Measurements from ENCODE around the gene ACTA2.

ACTA2 gene

DNA sequence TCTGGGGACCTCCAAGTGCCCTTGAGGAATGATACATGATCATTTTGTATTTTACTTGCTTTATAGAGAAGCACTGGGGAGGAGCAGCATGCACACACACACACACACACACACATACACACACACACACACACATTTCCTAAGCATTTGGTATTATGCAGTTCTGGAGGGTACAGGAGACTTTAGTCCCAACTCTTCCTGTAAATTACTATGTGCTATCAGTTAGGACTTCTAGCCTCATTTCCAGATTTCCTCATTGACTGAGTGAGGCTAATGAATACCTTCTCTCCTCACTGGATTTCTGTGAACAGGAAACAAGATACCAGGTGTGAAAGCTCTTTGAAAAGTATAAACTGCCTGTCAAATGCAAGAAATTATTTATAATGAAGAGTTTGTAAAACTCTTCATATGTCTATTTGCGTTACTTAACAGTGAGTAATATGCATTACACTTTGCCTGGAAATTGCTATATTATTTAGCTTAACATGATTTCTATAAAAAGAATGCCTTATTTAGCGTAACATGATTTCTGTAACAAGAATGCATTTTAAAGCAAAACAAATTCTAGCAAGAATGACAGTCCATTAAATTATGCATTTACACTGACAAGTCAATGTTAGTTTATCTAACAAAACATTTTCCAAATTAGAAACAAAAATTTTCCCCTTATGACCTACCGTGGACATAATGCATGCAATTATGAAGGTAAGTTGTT is 34.2 kb downstream of the ACTA2 start:
- no peak for DNase-seq

DNA sequence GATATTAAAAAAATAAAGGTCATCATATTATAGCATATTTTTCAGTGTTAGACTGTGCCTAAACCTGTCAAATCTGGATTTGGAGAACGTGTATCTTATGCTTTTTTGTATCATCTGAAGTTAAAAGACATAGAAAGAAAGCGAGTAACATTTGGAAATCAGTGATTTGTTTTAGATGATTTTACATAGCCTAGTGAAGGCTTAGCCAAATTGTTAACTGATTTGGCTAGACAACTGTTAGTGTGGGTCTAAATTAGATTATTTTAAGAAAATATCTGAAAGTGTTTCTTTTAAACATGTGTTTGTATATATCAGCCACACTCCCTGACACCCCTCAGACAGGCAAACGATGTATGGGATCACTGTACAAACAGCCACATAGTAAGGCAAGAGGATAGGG is 35.6 kb downstream of the ACTA2 start:
- DNase-seq: no peak

- DNase-seq: no peak
Measured at GRCh38 chr10:88916231-88916630, 36.3 kb downstream of the ACTA2 start.

GRCh38 chr10:88915781-88916180 is 36.8 kb downstream of the ACTA2 start:
- DNase-seq: no peak

DNA sequence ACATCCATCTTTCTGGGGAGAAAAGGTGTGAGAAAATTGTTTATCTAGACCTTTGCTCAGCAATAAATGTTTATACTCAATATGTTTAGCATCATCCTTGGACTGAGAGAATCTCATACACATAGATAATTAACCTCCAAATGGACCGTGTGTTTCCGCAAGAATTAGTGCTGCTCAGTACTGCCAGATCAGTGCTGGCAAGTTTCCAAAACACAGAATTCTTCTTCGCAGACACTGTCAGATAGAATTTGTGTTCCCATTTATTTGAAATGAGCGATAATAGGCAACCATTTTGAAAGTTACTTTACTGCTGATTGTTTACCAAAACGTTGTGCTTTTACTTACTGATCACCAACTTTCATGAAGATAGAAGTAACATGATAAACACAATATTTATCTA is 38.8 kb downstream of the ACTA2 start:
- DNase-seq: peak; percentile 57

- peak; percentile 82 for DNase-seq
Measured at GRCh38 chr10:88913127-88913526, 39.4 kb downstream of the ACTA2 start.

DNA sequence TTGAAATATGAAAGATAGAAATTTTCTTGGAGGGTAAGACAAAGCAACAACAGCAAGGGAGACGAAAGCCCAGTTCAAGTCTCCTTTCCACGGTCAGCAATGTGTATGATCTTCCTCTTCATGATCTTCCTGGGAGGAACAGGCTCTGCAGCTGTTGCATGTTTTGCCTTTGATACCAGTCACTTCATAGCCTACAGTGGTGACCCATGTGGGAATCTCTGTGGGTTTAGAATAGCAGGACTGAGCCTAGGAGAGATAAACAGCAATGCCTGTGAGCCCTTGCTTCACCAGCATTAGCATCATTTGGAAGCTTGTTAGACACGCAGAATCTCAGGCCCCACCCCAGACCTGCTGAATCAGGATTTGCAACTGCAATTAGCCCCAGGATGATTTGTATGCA is 40.7 kb downstream of the ACTA2 start:
- DNase-seq: no peak

DNA sequence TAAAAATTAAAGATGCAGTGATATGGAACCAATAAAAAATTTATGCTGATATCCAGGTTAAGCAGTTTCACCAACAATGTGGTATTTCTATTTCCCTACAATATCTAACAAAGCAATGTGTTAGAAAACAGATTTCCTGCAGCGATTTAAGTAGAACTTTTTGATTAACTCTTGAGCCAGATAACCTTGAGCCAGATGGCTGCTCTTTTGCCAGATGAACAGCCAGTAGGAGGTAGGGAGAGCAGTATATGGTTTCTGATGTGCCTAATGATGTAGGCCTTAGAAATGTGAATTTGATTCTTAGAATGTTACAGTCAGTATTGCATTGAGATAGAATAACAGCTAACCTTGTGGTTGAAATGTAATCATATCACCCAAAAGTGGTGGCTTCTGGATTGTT is 41.5 kb downstream of the ACTA2 start:
- DNase-seq: no peak

- DNase-seq: no peak
Measured at GRCh38 chr10:88908194-88908593, 44.4 kb downstream of the ACTA2 start.

DNA sequence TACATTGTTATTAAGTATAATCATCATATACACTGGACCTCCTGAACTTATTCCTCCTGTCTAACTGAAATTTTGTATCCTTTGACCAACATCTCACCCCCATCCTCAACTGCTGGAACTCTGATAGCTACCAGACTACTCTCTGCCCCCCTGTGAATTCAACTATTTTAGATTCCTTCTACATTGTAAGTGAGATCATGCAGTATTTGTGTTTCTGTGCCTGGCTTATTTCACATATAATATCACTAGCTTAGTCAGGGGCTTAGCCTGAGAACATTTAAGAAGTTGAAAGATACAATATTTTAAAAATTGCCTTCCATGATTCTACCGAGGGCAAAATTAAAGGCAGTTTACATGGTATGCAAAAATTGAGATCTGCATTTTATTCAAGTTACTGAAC is 45.7 kb downstream of the ACTA2 start:
- DNase-seq: no peak

- DNase-seq: no peak
Measured at GRCh38 chr10:88903715-88904114, 48.9 kb downstream of the ACTA2 start.

DNA sequence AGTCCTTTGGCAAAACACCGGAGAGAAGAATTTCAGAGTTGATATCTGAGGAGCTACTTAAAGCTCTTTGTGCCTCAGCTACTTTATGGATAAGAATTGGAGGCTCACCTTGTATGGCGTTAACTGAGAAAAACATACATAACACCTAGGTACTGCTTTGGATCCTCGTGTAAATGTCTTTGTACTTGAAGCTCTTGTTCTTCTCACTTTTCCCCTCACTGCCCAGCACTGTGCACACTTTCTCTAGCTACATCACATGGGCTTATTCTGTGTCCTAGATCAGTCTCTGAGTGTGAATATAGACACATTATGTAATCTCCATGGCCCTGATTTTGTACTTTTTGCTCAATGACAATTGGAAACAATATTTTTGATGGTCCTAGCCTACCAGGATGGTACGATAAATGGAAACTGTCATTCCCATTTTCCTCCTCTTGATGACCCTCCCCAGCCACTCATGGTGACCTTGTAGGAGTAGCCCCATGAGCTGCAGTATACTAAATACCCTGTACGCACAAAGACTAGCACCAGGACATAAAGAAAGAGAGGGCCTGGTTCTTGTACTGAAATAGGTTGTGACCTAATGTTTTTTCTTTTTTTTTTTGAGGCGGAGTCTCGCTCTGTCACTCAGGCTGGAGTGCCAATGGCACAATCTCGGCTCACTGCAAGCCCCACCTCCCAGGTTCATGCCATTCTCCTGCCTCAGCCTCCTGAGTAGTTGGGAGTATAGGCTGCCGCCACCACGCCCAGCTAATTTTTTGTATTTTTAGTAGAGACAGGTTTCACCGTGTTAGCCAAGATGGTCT is 50.4 kb downstream of the ACTA2 start:
- no peak for DNase-seq

DNA sequence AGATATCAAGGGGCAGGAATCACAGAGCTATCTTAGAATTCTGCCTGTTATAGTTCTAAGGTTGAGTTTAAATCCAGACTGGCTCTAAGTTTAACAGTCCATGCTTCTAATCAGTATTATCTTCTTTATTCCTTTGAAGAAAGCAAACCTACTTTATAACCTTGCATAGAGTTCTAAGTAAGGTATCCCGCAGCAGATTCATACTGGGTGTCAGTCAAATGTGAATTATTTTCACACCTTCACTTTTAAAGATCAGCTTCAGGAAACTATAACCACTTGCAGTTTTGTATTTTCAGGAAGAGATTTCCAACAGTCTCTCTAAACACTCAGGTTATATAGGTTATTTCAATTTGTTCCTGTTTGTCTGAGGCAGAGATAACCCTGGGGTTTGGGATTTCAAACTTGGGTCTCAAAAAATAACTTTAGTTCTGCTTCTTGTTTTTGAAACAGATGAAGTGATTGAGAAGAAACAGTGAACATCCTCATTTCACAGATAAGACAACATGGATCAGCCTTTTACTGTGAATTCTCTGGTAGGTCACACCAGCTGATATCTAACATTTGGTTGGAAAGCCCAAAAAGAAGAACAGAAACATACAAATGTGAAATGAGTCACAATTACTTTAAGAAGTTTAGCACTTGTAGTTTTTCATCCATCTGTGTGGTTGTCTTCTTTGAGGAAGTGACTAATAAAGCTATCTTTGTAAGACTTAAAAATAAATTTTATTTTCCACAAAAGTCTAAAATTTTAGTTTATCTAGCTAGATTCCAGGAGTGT is 51.2 kb downstream of the ACTA2 start:
- no peak for DNase-seq

- DNase-seq: peak; percentile 60
Measured at GRCh38 chr10:88899886-88900285, 52.7 kb downstream of the ACTA2 start.

- DNase-seq: peak; percentile 10
Measured at GRCh38 chr10:88898727-88899126, 53.8 kb downstream of the ACTA2 start.

GRCh38 chr10:88896994-88897853 is 55.3 kb downstream of the ACTA2 start:
- DNase-seq: peak; percentile 67

DNA sequence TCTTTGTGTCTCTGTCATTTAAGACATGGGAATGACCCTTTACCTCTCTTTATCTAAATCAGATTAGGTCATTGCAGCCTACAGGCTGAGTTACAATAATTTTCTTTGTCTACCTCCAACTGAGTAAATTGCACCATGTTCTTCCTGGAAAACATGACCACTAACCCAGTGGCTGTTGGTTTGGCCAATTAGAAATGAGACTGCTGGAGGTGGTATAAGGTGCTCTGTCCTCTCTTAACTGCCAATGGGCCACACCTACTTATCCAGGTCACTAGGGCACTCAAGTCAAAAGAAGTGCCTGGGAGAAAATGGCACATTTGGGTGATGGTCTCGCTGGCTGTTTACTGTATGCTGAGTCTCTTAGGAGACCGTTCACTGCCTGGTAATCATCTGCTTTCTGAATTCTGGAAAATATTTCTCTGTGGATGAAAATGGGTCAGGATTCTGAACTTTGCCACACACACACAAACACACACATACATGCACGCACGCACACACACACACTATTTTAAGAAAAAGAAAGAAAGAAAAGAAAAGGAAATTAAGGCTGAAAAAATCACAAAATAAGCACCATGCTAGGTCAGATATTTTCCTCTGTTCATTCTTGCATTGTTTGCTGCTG is 56.1 kb downstream of the ACTA2 start:
- peak; percentile 93 for DNase-seq

- DNase-seq: peak; percentile 60
Measured at GRCh38 chr10:88895250-88895649, 57.3 kb downstream of the ACTA2 start.

GRCh38 chr10:88893611-88894010 is 59.0 kb downstream of the ACTA2 start:
- DNase-seq: no peak

DNA sequence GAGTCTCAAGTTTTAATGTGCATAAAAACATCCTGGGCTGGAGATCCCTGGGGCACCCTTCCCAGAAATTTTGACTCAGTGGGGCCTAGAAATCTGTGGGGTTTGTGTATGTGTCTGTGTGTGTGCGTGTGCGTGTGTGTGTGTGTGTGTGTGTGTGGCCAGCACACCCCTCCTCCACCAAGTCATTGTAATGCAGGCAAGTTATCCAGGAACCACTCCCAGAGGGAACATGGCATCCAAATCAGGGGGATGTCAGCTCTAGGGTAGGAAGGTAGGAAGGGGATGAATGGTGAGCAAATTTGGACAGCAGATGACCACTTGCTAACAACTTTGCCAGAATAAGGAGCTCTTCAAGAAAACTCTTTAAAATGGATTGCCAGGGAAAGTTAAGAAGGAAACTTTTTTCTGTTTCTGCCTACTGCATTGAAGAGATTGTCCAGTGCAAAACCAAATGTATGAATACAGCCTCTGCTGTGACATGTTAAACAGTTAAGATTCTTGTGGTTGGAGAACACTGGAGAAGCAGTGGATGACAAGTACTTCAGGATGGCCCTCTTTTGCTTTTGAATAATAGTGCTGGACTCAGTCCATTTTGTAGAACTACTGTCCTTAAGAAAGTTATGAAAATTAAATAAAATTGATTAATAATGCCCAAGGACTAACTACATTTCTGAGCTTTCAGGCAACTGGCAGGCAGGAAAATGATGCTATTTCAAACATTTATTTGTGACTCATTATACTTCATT is 60.2 kb downstream of the ACTA2 start:
- DNase-seq: no peak

DNA sequence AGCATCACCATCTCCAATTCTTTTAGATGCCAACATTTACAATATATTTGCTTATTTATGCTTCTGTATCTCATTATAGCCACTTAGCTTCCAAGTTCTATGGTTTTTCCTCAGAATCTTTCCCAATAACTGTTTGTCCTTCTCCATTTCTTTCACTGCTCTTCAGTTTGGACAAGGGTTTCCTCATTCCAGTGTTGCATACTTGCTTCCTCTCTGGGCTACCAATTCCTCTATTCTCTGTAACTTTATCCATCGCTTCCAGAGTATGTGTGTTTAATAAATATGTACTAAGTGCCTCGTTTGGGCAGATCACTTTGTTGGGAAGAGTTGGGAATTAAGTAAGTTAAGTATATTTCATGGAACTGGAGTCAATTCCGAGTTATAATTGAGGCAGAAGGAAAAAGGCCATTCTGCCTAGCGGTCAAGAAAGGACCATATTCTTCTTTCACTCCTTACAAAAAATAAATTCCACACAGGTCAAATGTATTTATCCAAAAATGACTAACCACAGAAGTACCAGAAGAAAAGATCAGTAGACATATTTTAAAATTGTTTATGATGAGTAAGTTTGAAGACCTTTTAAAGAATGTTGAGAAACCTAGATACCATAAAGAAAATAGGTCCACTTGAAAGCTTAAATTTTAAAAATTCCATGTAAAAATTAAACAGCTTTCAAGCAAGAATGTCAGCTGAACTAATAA is 61.7 kb downstream of the ACTA2 start:
- no peak for DNase-seq

All from NCI-H69 (cell line).